DMS53 (cell line): ENCODE data around the gene ATXN1.

Source experiments
- DNase-seq: peaks from one replicate; lab custom pipeline; 2025; lab: John Stamatoyannopoulos, UW

The ATXN1 gene

GRCh38 chr6:16698162-16698533, 63.1 kb downstream of the ATXN1 start:
- peak; percentile 10 for DNase-seq

- DNase-seq, result no peak
Measured at GRCh38 chr6:16697437-16698161, 63.7 kb downstream of the ATXN1 start.

GRCh38 chr6:16696496-16696895, 64.8 kb downstream of the ATXN1 start:
- DNase-seq, result no peak

DNA sequence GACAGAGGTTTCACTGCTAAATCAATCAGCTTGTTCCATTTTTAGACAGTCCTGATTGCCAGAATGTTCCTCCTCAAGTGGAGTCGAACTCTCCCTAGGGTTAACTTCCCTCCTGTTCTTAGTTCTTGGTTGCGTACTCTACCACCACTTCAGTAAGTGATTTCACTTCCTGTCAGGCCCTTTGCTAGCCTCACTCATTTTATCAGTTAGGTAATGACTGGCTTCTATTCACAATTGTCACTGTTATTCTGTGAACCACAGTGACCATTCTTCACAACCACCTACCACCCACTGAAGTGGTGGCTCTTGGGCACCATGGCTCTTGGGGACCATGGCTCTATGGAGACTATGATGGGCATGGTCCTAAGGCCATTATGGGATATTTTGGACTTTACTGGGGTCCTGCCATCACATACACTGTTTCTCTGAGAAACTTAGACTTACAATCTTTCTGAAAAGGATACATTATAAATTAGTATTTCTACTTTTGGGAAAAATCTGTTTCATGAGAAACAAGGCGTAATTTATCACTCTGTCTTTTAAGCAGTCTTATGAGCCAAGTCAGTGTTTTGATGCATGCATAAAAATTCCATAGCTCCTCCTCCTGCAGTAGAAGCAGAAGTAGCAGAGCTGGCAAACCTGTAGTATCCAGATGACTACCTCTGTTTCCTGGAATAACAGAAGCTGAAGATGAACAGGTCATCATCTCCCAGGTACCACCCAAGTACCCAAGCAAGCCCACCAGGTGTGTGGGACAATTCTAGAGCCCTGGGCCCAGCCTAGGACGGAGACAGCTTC, 66.3 kb downstream of the ATXN1 start:
- no peak for DNase-seq

GRCh38 chr6:16691324-16691723, 69.9 kb downstream of the ATXN1 start:
- no peak for DNase-seq

GRCh38 chr6:16690608-16691142, 70.6 kb downstream of the ATXN1 start:
- no peak for DNase-seq

DNA sequence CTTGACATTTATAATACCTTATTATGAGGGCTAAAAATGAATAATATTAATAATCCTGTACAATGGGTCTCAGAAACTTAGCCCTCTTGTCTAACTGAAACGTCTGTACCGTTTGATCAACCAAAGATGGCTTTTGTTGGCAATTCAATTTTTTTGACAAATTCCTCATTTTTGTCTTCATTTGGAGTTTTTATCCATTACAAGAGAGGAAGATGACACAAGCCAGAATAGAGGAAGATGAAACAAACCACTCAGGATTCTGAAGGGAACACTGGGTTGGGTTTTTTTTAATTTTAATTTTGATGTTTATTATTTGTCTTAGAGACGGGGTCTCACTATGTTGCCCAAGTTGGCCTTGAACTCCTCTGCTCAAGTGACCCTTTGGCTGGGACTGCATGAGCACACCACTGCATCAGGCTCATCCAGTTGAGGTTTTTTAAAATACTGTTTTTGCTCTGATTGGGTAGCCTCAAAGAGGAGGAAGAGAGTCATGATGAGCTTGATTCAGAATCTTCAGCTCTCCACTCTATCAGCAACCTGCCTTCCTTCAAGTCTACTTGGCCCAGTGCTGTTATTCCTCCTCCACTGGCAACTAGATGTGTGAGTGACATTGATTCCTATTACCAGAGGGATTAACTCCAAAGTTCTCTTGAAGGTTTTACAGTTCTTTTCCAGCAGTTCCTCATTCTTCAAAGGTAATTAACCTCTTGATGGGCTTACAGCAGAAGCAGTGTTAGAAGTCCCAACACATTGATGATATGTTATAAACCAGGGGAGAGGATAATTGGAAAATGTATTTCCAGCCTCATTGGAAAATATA, 71.3 kb downstream of the ATXN1 start:
- DNase-seq, result no peak

DNA sequence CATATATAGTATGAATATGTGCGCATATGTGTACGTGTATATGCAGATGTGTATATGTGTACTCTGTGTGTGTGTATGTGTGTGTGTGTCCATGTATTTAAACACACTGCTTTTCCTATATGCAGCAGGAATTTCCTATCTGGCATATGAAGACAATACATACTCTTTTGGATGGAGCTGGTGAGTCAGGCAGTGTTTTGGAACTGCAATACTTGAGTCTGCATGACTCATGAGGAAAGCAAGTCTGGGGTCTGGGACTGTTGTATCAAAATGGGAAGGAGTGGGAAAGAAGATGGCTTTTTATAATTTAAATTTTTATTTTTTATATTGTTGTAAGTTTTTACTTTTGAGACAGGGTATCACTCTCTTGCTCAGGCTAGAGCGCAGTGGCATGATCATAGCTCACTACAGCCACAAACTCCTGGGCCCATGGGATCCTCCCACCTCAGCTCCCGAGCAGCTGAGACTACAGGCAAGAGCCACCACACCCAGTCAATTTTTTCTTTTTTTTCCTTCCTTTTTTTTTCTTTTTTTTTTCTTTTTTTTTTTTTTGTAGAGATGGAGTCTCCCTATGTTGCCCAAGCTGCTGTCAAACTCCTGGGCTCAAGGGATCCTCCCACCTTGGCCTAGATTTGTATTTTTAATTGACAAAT, 72.2 kb downstream of the ATXN1 start:
- DNase-seq, result peak; percentile 21

- no peak for DNase-seq
Measured at GRCh38 chr6:16688436-16688835, 72.8 kb downstream of the ATXN1 start.

DNA sequence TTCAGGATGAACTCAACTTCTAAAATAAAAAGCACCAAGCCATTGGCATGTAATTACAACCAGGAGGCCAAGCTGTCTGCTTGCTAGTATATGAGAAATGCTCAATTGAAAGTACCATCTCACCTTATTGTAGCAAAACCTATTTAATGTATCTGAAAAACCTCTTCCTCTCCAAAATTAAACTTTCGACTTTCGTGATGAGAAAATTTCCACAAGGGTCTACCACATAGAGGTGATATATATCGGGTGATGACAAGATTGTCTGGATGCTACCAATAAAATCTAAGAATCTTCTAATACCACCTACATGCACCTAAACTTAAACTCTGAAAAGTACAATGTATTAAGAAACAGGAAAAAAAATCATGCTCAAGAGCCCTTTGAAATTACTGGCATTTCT, 74.2 kb downstream of the ATXN1 start:
- no peak for DNase-seq

DNA sequence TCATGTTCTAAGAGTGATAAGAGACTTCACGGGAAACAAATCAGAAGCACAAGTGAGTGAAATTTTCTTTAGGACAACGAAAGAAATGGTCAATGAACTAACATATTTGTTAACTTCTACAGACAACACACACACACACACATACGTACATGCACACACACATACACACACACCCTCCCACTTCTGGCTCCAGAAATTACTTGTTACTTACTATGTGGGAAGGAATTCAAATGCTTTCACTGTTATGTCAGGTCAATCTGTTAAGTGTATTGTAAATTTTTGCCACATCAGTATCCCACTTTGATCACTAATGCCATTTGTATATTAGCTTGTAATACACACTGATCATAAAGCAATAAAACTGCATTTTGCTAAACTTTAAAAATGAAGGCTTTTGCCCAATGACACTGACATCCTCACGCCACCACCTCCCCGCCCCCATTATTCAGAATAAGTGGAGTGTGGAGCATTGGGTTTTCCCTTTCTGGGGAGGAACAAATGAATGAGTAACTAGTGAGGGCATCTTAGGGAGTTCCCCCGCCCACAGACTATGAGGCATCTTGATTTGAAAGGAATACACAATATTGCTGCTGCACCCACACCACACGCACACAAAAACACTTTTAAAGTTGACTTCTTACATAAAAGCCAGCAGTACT, 76.2 kb downstream of the ATXN1 start:
- no peak for DNase-seq

- no peak for DNase-seq
Measured at GRCh38 chr6:16684195-16684689, 77.0 kb downstream of the ATXN1 start.

GRCh38 chr6:16683641-16684194, 77.5 kb downstream of the ATXN1 start:
- no peak for DNase-seq

DNA sequence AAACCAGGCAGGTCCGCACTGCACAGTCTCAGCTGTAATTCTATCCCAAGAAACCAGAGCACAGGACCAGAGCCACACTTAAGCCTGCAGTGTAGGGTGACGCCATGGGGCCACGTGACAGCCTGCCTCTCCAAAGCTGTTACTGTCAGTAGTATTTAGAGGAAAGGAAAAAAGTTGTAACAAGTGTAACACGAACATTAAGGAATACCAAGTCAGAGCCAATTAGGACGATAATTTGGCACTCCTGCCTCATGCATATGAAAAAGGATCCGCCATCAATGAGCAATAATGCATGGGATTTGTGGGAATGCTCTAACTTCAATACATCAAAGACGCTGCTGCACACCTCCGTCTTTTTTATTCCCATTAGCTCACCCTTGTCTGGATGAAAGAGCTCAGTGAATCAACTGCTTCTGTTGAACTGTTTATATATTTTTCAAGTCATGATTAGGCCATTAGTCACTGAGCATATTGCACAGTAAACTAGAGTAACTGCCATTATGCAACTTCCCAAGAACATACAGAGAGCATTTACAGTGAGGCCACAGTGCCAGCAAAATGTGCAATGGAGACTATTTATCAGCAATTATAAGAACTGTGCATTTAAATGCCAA, 79.9 kb downstream of the ATXN1 start:
- no peak for DNase-seq

DNA sequence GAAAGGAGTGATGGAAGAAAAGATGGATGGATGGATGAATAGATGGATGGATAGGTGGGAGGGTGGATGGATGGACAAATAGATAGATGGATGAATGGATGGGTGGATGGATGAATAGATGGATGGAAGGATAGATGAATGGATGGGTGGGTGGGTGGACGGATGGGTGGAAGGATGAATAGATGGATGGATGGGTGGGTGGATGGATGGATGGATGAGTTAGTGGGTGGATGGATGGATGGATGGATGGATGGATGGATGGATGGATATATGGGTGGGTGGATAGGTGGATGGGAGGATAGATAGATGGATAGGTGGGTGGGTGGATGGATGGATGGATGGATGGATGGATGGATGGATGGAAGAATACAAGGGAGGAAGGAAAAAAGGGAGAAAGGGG, 82.2 kb downstream of the ATXN1 start:
- no peak for DNase-seq

DNA sequence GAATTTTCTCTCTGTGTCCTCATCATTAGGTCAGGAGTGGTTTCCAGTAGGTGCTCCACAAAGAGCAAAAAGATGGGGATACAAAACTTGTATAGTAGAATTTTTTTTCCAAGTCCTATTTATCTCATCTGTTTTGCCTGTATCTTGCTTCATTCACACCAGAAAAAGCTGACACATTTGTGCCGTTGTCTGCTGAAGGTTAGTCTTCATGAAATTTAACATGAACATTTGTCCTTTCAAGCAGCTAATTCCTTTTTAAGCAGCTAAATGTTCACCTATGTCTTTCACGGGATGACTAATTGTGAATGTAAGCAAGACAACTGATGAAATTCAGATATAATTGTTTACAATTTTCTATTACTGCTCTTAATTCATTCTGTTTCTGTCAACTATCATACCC, 83.8 kb downstream of the ATXN1 start:
- peak; percentile 46 for DNase-seq

DNA sequence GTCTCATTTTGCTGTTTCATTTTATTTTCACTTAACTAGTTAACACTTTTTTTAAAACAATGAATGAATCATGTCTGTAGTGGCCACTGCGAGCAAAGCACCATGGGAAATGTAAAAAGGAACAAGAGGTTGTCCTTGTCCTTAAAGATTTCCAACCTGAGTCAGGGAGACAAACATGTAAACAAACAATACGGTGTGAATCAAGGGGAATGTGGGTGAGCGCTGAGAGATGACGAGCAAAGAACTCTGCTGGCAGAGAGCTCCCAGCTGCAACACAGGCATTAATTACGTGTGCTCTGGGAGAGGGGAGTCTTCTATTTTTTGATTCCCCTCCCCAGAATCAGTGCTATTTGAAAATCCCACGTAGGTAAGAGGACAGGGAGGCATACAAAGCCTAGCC, 84.3 kb downstream of the ATXN1 start:
- DNase-seq, result peak; percentile 76

- DNase-seq, result no peak
Measured at GRCh38 chr6:16676376-16676775, 84.9 kb downstream of the ATXN1 start.

DNA sequence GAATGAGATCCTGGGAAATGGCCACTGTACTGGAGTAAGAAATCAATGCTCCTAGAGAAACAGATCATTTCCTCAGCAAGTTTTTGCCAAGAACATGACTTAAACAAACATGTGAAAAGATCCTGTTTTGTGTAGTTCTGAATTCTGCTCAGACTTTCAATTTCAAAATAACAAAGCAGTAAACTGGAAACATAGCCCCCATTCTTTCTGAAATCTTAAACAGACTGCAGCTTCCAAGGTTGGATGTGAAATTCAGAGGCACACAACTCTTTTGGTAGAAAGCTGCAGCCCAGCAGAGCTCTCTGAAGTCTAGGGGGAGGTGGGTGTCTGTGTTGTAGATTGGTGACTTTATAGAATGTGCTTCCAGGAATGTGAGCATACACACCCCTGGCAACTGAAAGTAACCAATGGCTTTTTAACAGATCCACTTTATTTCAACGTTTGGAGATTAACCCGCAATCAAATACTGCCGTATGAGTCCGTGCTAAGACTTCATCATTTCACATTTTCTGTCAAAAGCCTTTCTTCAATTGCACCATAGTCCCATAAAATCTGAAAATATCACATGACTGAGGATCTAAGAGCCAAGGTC, 86.4 kb downstream of the ATXN1 start:
- DNase-seq, result no peak
